ENCODE data around the gene TMEM151B.

- TF ChIP-seq MAX (IDR thresholded peaks at IDR 0.05) = no peak
- TF ChIP-seq ZBTB33 (IDR thresholded peaks at IDR 0.05; ENCODE audit: extremely low read depth, insufficient replicate concordance, low read length) = no peak
- TF ChIP-seq EZH2phosphoT487 (IDR thresholded peaks at IDR 0.05; ENCODE audit: borderline replicate concordance) = no peak
- no peak for TF ChIP-seq CTCF (IDR thresholded peaks at IDR 0.05 in 2 of 3, conservative IDR thresholded peaks at IDR 0.05 in 1 of 3; ENCODE audit: borderline replicate concordance in 1 of 3, insufficient read depth in 1 of 3, low read depth in 2 of 3, low read length in 2 of 3)
- no peak for TF ChIP-seq REST (IDR thresholded peaks at IDR 0.05; ENCODE audit: low read depth)
- TF ChIP-seq EZH2 (IDR thresholded peaks at IDR 0.05) = no peak
- no peak for TF ChIP-seq POLR2A (IDR thresholded peaks at IDR 0.05; ENCODE audit: borderline replicate concordance, extremely low read depth, insufficient read depth, insufficient read length)
- TF ChIP-seq JUND (IDR thresholded peaks at IDR 0.05) = no peak
- no peak for TF ChIP-seq ELF1 (IDR thresholded peaks at IDR 0.05; ENCODE audit: borderline replicate concordance, low read depth)
- TF ChIP-seq POLR2AphosphoS5 (IDR thresholded peaks at IDR 0.05; ENCODE audit: low read depth, low read length) = no peak
- no peak for TF ChIP-seq ZNF274 (IDR thresholded peaks at IDR 0.05; ENCODE audit: low read depth, low read length)
- TF ChIP-seq RAD21 (IDR thresholded peaks at IDR 0.05; ENCODE audit: low read depth) = no peak
- TF ChIP-seq SIN3A (IDR thresholded peaks at IDR 0.05; ENCODE audit: low read depth) = no peak
These were observed 14.1 kb upstream of the TMEM151B start for GRCh38 chr6:44255871-44256774.

Measured in HCT116 (cell line).